HG03196 (cell line): Measurements from ENCODE around the gene FLNA.
A peak's percentile ranks its signal among the peaks of the same experiment; 100 is the strongest.
"Not testable (repeated sequence)": the region's sequence is repeated elsewhere in the genome, so short reads cannot be mapped to it uniquely, and the experiment has no call there.

ENCODE experiments used
- ATAC-seq: cut with Tn5 transposase; IDR thresholded peaks from one replicate; pipeline ENCODE4 v1.9.1; 2021; ENCODE audit not compliant: unreplicated experiment

Gene FLNA, protein sequence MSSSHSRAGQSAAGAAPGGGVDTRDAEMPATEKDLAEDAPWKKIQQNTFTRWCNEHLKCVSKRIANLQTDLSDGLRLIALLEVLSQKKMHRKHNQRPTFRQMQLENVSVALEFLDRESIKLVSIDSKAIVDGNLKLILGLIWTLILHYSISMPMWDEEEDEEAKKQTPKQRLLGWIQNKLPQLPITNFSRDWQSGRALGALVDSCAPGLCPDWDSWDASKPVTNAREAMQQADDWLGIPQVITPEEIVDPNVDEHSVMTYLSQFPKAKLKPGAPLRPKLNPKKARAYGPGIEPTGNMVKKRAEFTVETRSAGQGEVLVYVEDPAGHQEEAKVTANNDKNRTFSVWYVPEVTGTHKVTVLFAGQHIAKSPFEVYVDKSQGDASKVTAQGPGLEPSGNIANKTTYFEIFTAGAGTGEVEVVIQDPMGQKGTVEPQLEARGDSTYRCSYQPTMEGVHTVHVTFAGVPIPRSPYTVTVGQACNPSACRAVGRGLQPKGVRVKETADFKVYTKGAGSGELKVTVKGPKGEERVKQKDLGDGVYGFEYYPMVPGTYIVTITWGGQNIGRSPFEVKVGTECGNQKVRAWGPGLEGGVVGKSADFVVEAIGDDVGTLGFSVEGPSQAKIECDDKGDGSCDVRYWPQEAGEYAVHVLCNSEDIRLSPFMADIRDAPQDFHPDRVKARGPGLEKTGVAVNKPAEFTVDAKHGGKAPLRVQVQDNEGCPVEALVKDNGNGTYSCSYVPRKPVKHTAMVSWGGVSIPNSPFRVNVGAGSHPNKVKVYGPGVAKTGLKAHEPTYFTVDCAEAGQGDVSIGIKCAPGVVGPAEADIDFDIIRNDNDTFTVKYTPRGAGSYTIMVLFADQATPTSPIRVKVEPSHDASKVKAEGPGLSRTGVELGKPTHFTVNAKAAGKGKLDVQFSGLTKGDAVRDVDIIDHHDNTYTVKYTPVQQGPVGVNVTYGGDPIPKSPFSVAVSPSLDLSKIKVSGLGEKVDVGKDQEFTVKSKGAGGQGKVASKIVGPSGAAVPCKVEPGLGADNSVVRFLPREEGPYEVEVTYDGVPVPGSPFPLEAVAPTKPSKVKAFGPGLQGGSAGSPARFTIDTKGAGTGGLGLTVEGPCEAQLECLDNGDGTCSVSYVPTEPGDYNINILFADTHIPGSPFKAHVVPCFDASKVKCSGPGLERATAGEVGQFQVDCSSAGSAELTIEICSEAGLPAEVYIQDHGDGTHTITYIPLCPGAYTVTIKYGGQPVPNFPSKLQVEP (N-terminal part only)

DNA sequence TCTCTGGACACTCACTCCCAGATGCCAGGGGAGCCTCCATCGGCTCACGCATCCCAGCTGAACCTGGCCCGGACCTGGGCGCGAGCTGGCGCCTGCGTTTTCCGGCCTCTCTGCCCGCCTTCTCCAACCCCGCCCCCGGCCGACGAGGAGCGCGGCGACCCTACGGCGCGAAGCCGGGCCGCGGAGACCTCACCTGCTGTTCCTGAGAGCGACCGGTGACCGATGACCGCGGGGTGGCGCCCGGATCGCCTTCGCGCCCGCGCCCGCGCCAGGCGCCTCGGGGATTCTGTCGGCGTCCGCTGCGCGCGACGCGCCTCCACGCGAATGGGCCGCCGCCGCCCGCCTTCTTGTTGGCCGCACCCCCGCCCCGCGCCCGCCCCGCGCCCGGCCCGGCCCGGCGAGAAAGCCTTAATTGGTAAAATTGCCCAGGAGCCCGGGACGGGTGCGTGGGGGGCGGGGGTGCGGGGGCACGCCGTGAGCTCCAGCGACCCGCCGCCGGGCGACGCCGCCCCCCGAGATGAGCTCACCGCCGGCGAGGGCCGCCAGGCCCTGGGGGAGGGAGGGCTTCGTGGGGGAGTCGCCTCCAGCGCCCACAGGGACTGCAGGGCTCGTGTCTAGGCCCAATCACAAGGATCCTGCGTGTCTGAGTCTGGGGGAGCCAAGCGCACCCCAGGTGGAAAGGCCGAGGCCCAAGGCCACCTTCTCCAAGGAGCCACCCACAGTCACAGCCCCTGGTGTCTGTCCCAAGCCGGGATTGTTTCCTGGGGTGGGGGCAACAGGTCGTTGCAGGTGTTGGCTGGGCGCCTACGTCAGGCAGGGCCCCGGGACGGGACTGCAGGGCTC lies at the start of gene FLNA:
TSS of gene FLNA (minus strand) at position 322 of the 843 bp plus-strand sequence. CDS start 3,389 bp downstream, outside the sequence.
- ATAC-seq, result no peak

- no peak for ATAC-seq
Observed at GRCh38 chrX:154420402-154420756, 45.9 kb upstream of the FLNA start.

DNA sequence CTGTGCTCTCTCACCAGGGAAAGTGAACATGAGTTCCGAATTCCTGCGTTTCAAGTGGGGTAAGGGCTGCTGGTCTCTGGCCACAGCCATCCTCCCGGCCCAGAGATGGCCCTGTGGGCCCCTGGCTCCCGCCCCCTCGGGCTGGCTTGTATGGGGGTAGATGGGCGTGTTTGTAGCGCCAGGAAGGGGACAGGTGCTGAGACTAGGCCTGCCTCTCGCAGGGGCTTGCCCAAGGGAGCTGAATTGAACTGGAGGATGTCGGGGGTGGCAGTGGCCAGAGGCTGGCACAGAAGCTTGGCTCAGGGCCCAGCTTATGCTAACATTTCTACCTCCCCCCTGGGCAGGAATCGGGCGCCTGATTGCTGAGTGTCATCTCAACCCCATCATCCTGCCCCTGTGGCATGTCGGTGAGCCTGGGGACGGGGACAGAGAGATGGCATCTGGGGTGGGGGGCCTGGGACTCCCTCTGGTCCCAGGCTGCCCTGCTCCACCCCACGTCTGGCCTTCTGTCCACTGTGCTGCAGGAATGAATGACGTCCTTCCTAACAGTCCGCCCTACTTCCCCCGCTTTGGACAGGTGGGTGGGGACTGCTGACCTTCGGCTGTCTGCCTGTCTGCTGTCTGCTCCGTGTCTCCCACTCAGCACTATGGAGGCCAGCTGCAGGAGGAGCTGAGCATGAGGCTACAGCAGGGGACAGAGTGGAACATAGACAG lies 45.4 kb upstream of the FLNA start:
- ATAC-seq, result no peak

DNA sequence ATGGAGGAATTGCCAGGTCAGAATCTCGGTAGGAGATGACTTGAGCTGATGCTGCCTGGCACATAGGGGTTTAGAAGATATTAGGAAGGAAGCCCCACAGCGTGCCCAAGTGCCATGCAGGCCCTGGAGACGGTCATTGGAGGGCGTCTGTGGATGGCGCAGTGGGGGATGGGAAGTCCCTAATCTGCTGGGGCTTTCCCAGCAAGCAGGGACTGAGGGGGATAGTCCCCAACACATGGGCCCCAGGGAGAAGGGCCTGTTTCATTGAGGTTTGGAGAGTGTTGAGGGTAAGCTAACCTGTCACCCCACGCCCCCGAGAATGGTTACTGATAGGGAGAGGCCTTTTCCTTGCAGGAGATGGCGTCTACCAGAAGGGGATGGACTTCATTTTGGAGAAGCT lies 44.8 kb upstream of the FLNA start:
- no peak for ATAC-seq

DNA sequence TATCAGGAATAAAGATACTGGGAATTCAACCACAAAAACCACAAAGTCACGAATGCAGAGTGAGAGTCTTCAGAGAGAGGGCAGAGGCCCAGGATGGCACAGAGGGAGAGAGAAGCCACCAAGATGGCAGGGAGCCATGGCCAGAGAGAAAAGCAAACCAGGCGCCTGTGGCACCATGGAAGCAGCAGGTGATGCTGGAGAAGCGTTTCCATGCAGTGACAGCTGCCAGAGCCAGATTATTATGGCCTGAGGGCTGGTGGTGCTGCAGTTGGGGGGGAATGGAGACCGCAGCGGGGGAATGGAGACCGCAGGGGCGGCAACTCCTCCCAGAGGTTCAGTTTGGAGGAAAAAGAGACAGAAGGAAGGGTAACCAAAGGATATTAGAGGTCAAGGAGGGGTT lies 42.7 kb upstream of the FLNA start:
- ATAC-seq, result no peak

DNA sequence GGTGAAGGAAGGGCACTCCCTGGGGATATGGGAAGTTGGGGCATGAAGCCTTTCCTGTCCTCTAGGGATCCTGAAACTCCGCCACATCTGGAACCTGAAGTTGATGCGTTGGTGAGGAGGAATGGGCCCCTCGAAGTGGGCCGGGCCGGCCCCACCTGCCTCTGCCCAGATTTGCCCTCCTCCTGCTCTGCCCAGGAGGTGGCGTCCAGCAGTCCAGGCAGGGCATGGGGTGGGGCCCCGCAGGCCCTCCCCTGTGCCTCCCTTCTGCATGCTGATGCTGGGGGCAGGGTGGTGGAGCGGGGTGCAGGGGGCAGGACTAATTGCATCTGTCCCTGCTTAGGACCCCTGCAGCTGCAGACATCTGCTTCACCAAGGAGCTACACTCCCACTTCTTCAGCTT lies 38.7 kb upstream of the FLNA start:
- no peak for ATAC-seq

GRCh38 chrX:154412468-154412867 lies 38.0 kb upstream of the FLNA start:
- no peak for ATAC-seq

- no peak for ATAC-seq
Observed at GRCh38 chrX:154411981-154412340, 37.5 kb upstream of the FLNA start.

GRCh38 chrX:154409222-154409871 lies 34.9 kb upstream of the FLNA start, which contains the start of gene DNASE1L1:
DNASE1L1 (minus strand) TSS chrX:154409254; CDS start chrX:154405568, 3,686 bp downstream.
- ATAC-seq, result peak; percentile 44

GRCh38 chrX:154408659-154409221 lies 34.3 kb upstream of the FLNA start:
- no peak for ATAC-seq

- ATAC-seq, result no peak
Observed at GRCh38 chrX:154404625-154405192, 30.3 kb upstream of the FLNA start.

DNA sequence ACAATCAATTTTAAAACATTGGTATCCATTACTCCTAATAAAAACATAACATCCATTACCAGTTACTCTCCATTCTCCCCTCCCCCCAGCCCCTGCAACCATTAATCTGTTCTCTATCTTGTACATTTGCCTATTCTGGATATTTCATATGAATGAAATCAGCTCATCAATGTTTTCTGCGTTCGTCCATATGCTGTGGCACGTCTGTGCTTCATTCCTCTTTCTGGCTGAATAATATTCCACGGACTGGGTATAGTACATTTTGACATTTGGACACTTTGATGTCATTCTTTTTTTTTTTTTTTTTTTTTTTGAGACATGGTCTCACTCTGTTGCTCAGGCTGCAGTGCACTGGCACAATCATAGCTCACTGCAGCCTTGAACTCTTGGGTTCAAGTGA lies 29.4 kb upstream of the FLNA start:
- ATAC-seq, result no peak

GRCh38 chrX:154403192-154403591 lies 28.8 kb upstream of the FLNA start:
- no peak for ATAC-seq

GRCh38 chrX:154402622-154403127 lies 28.2 kb upstream of the FLNA start:
- ATAC-seq, result no peak

DNA sequence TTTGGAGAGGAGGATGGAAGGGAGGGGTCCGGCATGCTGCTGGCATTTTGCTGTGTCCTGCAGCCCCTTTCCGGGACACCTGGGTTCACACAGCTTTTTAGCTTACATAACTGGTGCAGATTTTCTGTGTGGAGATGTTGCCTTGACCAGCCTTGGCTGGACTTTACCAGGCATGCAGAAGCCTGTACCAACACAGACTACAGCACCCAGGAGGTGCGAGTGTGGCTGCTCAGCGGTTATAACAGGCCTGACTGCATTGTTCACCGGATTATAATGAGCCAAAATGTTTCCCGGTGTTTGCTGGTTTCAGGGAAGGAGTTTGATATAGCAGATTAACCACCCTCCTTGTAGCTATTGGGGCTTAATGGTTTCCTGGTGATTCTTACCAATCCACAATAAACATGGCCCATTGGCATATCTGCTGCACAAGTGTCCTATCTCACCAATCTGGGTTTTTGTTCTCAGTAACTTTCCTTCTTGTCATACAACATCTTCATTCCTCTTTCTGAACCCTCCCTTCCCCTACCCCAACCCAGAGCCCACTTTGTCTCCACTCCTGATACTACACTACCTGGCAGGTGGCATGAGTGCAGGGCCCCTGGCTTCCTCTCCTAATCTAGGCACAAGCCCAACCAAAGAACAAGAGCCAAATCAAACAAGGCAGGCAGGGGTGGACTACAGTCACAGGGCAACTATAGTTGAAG lies 27.6 kb upstream of the FLNA start:
- no peak for ATAC-seq

DNA sequence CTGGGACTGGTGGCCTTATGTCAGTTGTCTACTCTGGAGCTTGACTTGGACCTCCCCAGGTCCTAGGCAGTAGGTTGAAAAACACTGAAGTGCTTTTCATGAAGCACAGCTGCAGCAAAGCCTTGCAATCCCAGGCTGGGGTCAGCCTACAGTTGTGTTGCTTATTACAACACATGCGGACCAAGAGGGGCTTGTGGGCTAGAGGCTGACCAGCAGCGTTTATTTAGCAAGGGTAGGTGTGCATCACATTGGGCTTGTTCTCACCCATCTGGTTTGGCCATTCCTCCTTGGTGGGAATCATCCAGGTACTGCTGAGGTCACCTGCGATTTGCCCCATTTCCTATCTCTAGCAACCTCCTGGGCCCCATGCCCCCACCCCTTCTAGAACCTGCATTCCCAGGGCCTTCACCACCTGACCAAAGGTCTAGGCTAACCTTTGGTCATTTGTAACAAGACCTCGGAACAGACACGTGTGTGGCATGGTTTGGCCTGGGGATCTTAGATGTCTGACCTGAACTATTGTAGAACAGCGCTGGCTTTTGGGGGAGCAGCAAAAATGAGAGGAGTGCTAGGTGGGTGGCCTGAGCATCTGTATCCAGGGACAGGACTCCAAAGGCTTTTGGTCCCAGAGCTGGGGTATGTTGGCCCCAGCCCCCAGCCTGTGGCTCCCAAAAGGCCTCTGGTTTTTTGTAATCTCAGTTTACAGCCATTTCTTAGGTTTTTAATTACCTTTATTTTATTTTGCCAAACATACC lies 26.8 kb upstream of the FLNA start:
- no peak for ATAC-seq

GRCh38 chrX:154400369-154400817 lies 26.0 kb upstream of the FLNA start:
- not testable (repeated sequence) for ATAC-seq
